H9 (cell line): Measurements from ENCODE around the gene LRRC41. TPM values are rescaled to one million over a fixed set of nuclear protein-coding genes. Genes with fewer than 3 reads are reported as not detected.
"Not testable (repeated sequence)": the region's sequence is repeated elsewhere in the genome, so short reads cannot be mapped to it uniquely, and the experiment has no call there.

ENCODE experiments used
- DNase-seq: peaks from one replicate; pipeline ENCODE4 v3.0.0-alpha.2; 2017
- H2AFZ ChIP-seq: one replicate; pipeline ENCODE4 v1.6.1; 2013; ENCODE audit warnings: mild to moderate bottlenecking, low read length, control low read depth, moderate library complexity
- H2AK5ac ChIP-seq: 2 replicates; pipeline ENCODE4 v1.6.1; 2013; ENCODE audit warnings: low read length, control low read depth, mixed read lengths; ENCODE audit not compliant: insufficient read length
- H2BK120ac ChIP-seq: one replicate; pipeline ENCODE4 v1.6.1; 2013; ENCODE audit warnings: low read depth, mild to moderate bottlenecking, low read length, control low read depth, inconsistent platforms; ENCODE audit not compliant: poor library complexity, severe bottlenecking
- H2BK12ac ChIP-seq: 2 replicates; pipeline ENCODE4 v1.6.1; 2013; ENCODE audit warnings: low read length, control low read depth, mixed read lengths, low read depth; ENCODE audit not compliant: insufficient read length
- H2BK15ac ChIP-seq: 2 replicates; pipeline ENCODE4 v1.6.1; 2013; ENCODE audit warnings: low read depth, low read length, control low read depth
- H2BK20ac ChIP-seq: one replicate; pipeline ENCODE4 v1.6.1; 2013; ENCODE audit warnings: low read depth, mild to moderate bottlenecking, low read length, control low read depth, inconsistent platforms; ENCODE audit not compliant: poor library complexity, severe bottlenecking
- H2BK5ac ChIP-seq: 2 replicates; pipeline ENCODE4 v1.6.1; 2013; ENCODE audit warnings: low read length, control low read depth, mixed read lengths; ENCODE audit not compliant: insufficient read length
- H3K14ac ChIP-seq: 2 replicates; pipeline ENCODE4 v1.6.1; 2013; ENCODE audit warnings: low read length, control low read depth; ENCODE audit not compliant: insufficient read depth
- H3K18ac ChIP-seq: 2 replicates; pipeline ENCODE4 v1.6.1; 2013; ENCODE audit warnings: low read depth, mild to moderate bottlenecking, mixed read lengths, low read length, control low read depth; ENCODE audit not compliant: insufficient read length
- H3K23ac ChIP-seq: 2 replicates; pipeline ENCODE4 v1.6.1; 2013; ENCODE audit warnings: low read length, control low read depth, mixed read lengths, low read depth; ENCODE audit not compliant: insufficient read length
- H3K23me2 ChIP-seq: 2 replicates; pipeline ENCODE4 v1.6.1; 2013; ENCODE audit warnings: low read depth, mild to moderate bottlenecking, mixed read lengths, low read length, control low read depth; ENCODE audit not compliant: insufficient read length, poor library complexity, severe bottlenecking
- H3K27ac ChIP-seq: 2 replicates; pipeline ENCODE4 v1.5.1; 2013; ENCODE audit warnings: low read length, control low read depth, mixed read lengths, low read depth; ENCODE audit not compliant: insufficient read length
- H3K27me3 ChIP-seq: 2 replicates; pipeline ENCODE4 v1.6.1; 2013; ENCODE audit warnings: low read length, control low read depth, inconsistent platforms; ENCODE audit not compliant: insufficient read depth
- H3K4ac ChIP-seq: 2 replicates; pipeline ENCODE4 v1.6.1; 2013; ENCODE audit warnings: low read depth, mild to moderate bottlenecking, control low read depth, inconsistent platforms, low read length, moderate library complexity
- H3K4me1 ChIP-seq: 2 replicates; pipeline ENCODE4 v1.6.1; 2013; ENCODE audit warnings: low read length, control low read depth, inconsistent platforms; ENCODE audit not compliant: insufficient read depth
- H3K4me2 ChIP-seq: 2 replicates; pipeline ENCODE4 v1.6.1; 2013; ENCODE audit warnings: low read length, control low read depth, mixed read lengths; ENCODE audit not compliant: insufficient read length, insufficient read depth
- H3K56ac ChIP-seq: 2 replicates; pipeline ENCODE4 v1.6.1; 2013; ENCODE audit warnings: low read depth, mild to moderate bottlenecking, mixed read lengths, low read length, control low read depth; ENCODE audit not compliant: insufficient read length
- H3K79me1 ChIP-seq: 2 replicates; pipeline ENCODE4 v1.6.1; 2013; ENCODE audit warnings: low read depth, mild to moderate bottlenecking, moderate library complexity, low read length, control low read depth, inconsistent platforms; ENCODE audit not compliant: insufficient read depth, poor library complexity, severe bottlenecking
- H3K79me2 ChIP-seq: 2 replicates; pipeline ENCODE4 v1.6.1; 2013; ENCODE audit warnings: low read length, control low read depth, inconsistent platforms; ENCODE audit not compliant: insufficient read depth
- H3K9ac ChIP-seq: 2 replicates; pipeline ENCODE4 v1.6.1; 2013; ENCODE audit warnings: low read length, control low read depth, mixed read lengths; ENCODE audit not compliant: insufficient read length; ENCODE audit errors: extremely low read depth
- H3K9me3 ChIP-seq: one replicate; pipeline ENCODE4 v1.6.1; 2013; ENCODE audit warnings: low read depth, low read length, inconsistent platforms; ENCODE audit not compliant: control insufficient read depth
- H3T11ph ChIP-seq: one replicate; pipeline ENCODE4 v1.6.1; 2013; ENCODE audit warnings: mild to moderate bottlenecking, low read length, control low read depth, inconsistent platforms
- H4K20me1 ChIP-seq: one replicate; pipeline ENCODE4 v1.6.1; 2013; ENCODE audit not compliant: control insufficient read depth, insufficient read length, insufficient read depth
- H4K5ac ChIP-seq: 2 replicates; pipeline ENCODE4 v1.6.1; 2013; ENCODE audit warnings: low read depth, mild to moderate bottlenecking, mixed read lengths, low read length, control low read depth; ENCODE audit not compliant: insufficient read length
- H4K8ac ChIP-seq: replicated peaks from 2 replicates; pipeline ENCODE4 v1.6.1; 2013; ENCODE audit warnings: low read length, control low read depth, mixed read lengths, low read depth; ENCODE audit not compliant: insufficient read length
- H4K91ac ChIP-seq: 2 replicates; pipeline ENCODE4 v1.6.1; 2013; ENCODE audit warnings: low read depth, mild to moderate bottlenecking, moderate library complexity, mixed read lengths, low read length, control low read depth; ENCODE audit not compliant: insufficient read length
- H3K27ac Mint-ChIP-seq, 3 experiments: 2 replicates in 2 of 3; 3 replicates in 1 of 3; pipeline ENCODE4 v1.8.0; 2020 to 2021; ENCODE audit warnings: mixed read lengths in 3 of 3, mild to moderate bottlenecking in 1 of 3, moderate library complexity in 1 of 3
- H3K27me3 Mint-ChIP-seq: 2 replicates; pipeline ENCODE4 v1.8.0; 2021; ENCODE audit warnings: low read depth, mild to moderate bottlenecking, moderate library complexity, mixed read lengths
- H3K36me3 Mint-ChIP-seq, 3 experiments: 2 replicates in 2 of 3; 3 replicates in 1 of 3; pipeline ENCODE4 v1.8.0; 2020 to 2021; ENCODE audit warnings: low read depth in 3 of 3, mixed read lengths in 3 of 3; ENCODE audit not compliant: insufficient read depth in 1 of 3
- H3K4me1 Mint-ChIP-seq, 2 experiments: 2 replicates each; pipeline ENCODE4 v1.8.0; 2020; ENCODE audit warnings: mixed read lengths in 2 of 2
- H3K4me3 Mint-ChIP-seq, 2 experiments: 2 replicates in 1 of 2; 3 replicates in 1 of 2; pipeline ENCODE4 v1.8.0; 2020 to 2021; ENCODE audit warnings: mild to moderate bottlenecking in 2 of 2, mixed read lengths in 2 of 2, moderate library complexity in 1 of 2
- H3K9me3 Mint-ChIP-seq, 2 experiments: 2 replicates in 1 of 2; 3 replicates in 1 of 2; pipeline ENCODE4 v1.8.0; 2020; ENCODE audit warnings: mild to moderate bottlenecking in 2 of 2, mixed read lengths in 2 of 2, moderate library complexity in 1 of 2
- WGBS: extraction: QIAGEN DNeasy Blood & Tissue Kit; methylation state at CpG from one replicate; pipeline ENCODE4 v1.1.7; 2013; ENCODE audit warnings: missing lambda C conversion rate, low lambda C conversion rate, mixed read lengths; ENCODE audit not compliant: insufficient read length; ENCODE audit errors: extremely low coverage; 5-methylcytosine and 5-hydroxymethylcytosine counted together
- total RNA-seq: library from RNA; stranded (reverse); gene quantifications from 2 replicates; pipeline ENCODE4 v1.2.1, GENCODE V29; 2021

LRRC41 gene
- total RNA-seq, 1 experiment from 2014 or later: 62.6 TPM

GRCh38 chr1:46330381-46330780 lies 27.0 kb upstream of the LRRC41 start:
- DNase-seq, H3K18ac ChIP-seq, H3T11ph ChIP-seq, H3K9me3 ChIP-seq, H2AK5ac ChIP-seq, H3K23me2 ChIP-seq, H2BK5ac ChIP-seq, H3K27me3 Mint-ChIP-seq, H4K91ac ChIP-seq, H2BK15ac ChIP-seq, H3K23ac ChIP-seq, H3K56ac ChIP-seq, H4K20me1 ChIP-seq, H3K9ac ChIP-seq, H2BK12ac ChIP-seq, H3K27me3 ChIP-seq, H4K5ac ChIP-seq, H3K79me2 ChIP-seq, H3K4ac ChIP-seq, H2BK120ac ChIP-seq, H3K79me1 ChIP-seq, H3K4me2 ChIP-seq, H2BK20ac ChIP-seq, H2AFZ ChIP-seq, H3K27ac ChIP-seq, H3K14ac ChIP-seq, H3K9me3 Mint-ChIP-seq, H3K4me1 ChIP-seq, H4K8ac ChIP-seq, H3K36me3 Mint-ChIP-seq: not testable (repeated sequence)
- no CpG with 5 or more reads among the region's 2 CpGs for WGBS
- H3K27ac Mint-ChIP-seq: peak overlapping the region in 2 of 3 experiments; percentile 14 to 23; a peak in 2 of 7 replicates
- 0 out of 5 replicates have a peak overlapping the region, but pooled peaks of 1 of the 2 experiments have one; percentile 5 for H3K4me3 Mint-ChIP-seq
- H3K4me1 Mint-ChIP-seq: peaks cover 36 to 39% of the 10 kb centered on the region in 2 experiments

GRCh38 chr1:46329807-46330206 lies 26.4 kb upstream of the LRRC41 start:
- H2BK15ac ChIP-seq, H3K4me2 ChIP-seq, H4K20me1 ChIP-seq, H4K8ac ChIP-seq, H3K14ac ChIP-seq, H3K23me2 ChIP-seq, H3K9ac ChIP-seq, H3K4me1 ChIP-seq, H4K91ac ChIP-seq, H3K27me3 ChIP-seq, H2AK5ac ChIP-seq, H3K23ac ChIP-seq, DNase-seq, H3K79me2 ChIP-seq, H3K36me3 Mint-ChIP-seq, H3K79me1 ChIP-seq, H2BK120ac ChIP-seq, H3K9me3 Mint-ChIP-seq, H4K5ac ChIP-seq, H3K27ac ChIP-seq, H3K27me3 Mint-ChIP-seq, H3K4ac ChIP-seq, H2AFZ ChIP-seq, H3K18ac ChIP-seq, H2BK20ac ChIP-seq, H3T11ph ChIP-seq, H2BK5ac ChIP-seq, H3K4me3 Mint-ChIP-seq, H3K9me3 ChIP-seq, H3K56ac ChIP-seq, H2BK12ac ChIP-seq: not testable (repeated sequence)
- peaks cover 36 to 39% of the 10 kb centered on the region in 2 experiments for H3K4me1 Mint-ChIP-seq
- WGBS: no CpG with 5 or more reads among the region's 7 CpGs
- H3K27ac Mint-ChIP-seq: peak overlapping the region; percentile 23 to 77 (median 31); a peak in 3 of 7 replicates
